ENCODE measurements around the gene MED13L.

- TF ChIP-seq CTCF (IDR thresholded peaks at IDR 0.05), result no peak
- no peak for TF ChIP-seq POLR2A (IDR thresholded peaks at IDR 0.05)
Observed at GRCh38 chr12:116045150-116045549, 232.3 kb downstream of the MED13L start.

All from testis (tissue), 2 donors.